H9 (cell line): ENCODE measurements around the gene SLC49A4. TPM values are rescaled to one million over a fixed set of nuclear protein-coding genes. Genes with fewer than 3 reads are reported as not detected.

Experiments
- DNase-seq: peaks from one replicate; pipeline ENCODE4 v3.0.0-alpha.2; 2017
- H2AFZ ChIP-seq: one replicate; pipeline ENCODE4 v1.6.1; 2013; ENCODE audit warnings: mild to moderate bottlenecking, low read length, control low read depth, moderate library complexity
- H2AK5ac ChIP-seq: 2 replicates; pipeline ENCODE4 v1.6.1; 2013; ENCODE audit warnings: low read length, control low read depth, mixed read lengths; ENCODE audit not compliant: insufficient read length
- H2BK120ac ChIP-seq: one replicate; pipeline ENCODE4 v1.6.1; 2013; ENCODE audit warnings: low read depth, mild to moderate bottlenecking, low read length, control low read depth, inconsistent platforms; ENCODE audit not compliant: poor library complexity, severe bottlenecking
- H2BK12ac ChIP-seq: 2 replicates; pipeline ENCODE4 v1.6.1; 2013; ENCODE audit warnings: low read length, control low read depth, mixed read lengths, low read depth; ENCODE audit not compliant: insufficient read length
- H2BK15ac ChIP-seq: 2 replicates; pipeline ENCODE4 v1.6.1; 2013; ENCODE audit warnings: low read depth, low read length, control low read depth
- H2BK20ac ChIP-seq: one replicate; pipeline ENCODE4 v1.6.1; 2013; ENCODE audit warnings: low read depth, mild to moderate bottlenecking, low read length, control low read depth, inconsistent platforms; ENCODE audit not compliant: poor library complexity, severe bottlenecking
- H2BK5ac ChIP-seq: 2 replicates; pipeline ENCODE4 v1.6.1; 2013; ENCODE audit warnings: low read length, control low read depth, mixed read lengths; ENCODE audit not compliant: insufficient read length
- H3K14ac ChIP-seq: 2 replicates; pipeline ENCODE4 v1.6.1; 2013; ENCODE audit warnings: low read length, control low read depth; ENCODE audit not compliant: insufficient read depth
- H3K18ac ChIP-seq: 2 replicates; pipeline ENCODE4 v1.6.1; 2013; ENCODE audit warnings: low read depth, mild to moderate bottlenecking, mixed read lengths, low read length, control low read depth; ENCODE audit not compliant: insufficient read length
- H3K23ac ChIP-seq: 2 replicates; pipeline ENCODE4 v1.6.1; 2013; ENCODE audit warnings: low read length, control low read depth, mixed read lengths, low read depth; ENCODE audit not compliant: insufficient read length
- H3K23me2 ChIP-seq: 2 replicates; pipeline ENCODE4 v1.6.1; 2013; ENCODE audit warnings: low read depth, mild to moderate bottlenecking, mixed read lengths, low read length, control low read depth; ENCODE audit not compliant: insufficient read length, poor library complexity, severe bottlenecking
- H3K27ac ChIP-seq: 2 replicates; pipeline ENCODE4 v1.5.1; 2013; ENCODE audit warnings: low read length, control low read depth, mixed read lengths, low read depth; ENCODE audit not compliant: insufficient read length
- H3K27me3 ChIP-seq: 2 replicates; pipeline ENCODE4 v1.6.1; 2013; ENCODE audit warnings: low read length, control low read depth, inconsistent platforms; ENCODE audit not compliant: insufficient read depth
- H3K4ac ChIP-seq: 2 replicates; pipeline ENCODE4 v1.6.1; 2013; ENCODE audit warnings: low read depth, mild to moderate bottlenecking, control low read depth, inconsistent platforms, low read length, moderate library complexity
- H3K4me1 ChIP-seq: 2 replicates; pipeline ENCODE4 v1.6.1; 2013; ENCODE audit warnings: low read length, control low read depth, inconsistent platforms; ENCODE audit not compliant: insufficient read depth
- H3K4me2 ChIP-seq: 2 replicates; pipeline ENCODE4 v1.6.1; 2013; ENCODE audit warnings: low read length, control low read depth, mixed read lengths; ENCODE audit not compliant: insufficient read length, insufficient read depth
- H3K56ac ChIP-seq: 2 replicates; pipeline ENCODE4 v1.6.1; 2013; ENCODE audit warnings: low read depth, mild to moderate bottlenecking, mixed read lengths, low read length, control low read depth; ENCODE audit not compliant: insufficient read length
- H3K79me1 ChIP-seq: 2 replicates; pipeline ENCODE4 v1.6.1; 2013; ENCODE audit warnings: low read depth, mild to moderate bottlenecking, moderate library complexity, low read length, control low read depth, inconsistent platforms; ENCODE audit not compliant: insufficient read depth, poor library complexity, severe bottlenecking
- H3K79me2 ChIP-seq: 2 replicates; pipeline ENCODE4 v1.6.1; 2013; ENCODE audit warnings: low read length, control low read depth, inconsistent platforms; ENCODE audit not compliant: insufficient read depth
- H3K9ac ChIP-seq: 2 replicates; pipeline ENCODE4 v1.6.1; 2013; ENCODE audit warnings: low read length, control low read depth, mixed read lengths; ENCODE audit not compliant: insufficient read length; ENCODE audit errors: extremely low read depth
- H3K9me3 ChIP-seq: one replicate; pipeline ENCODE4 v1.6.1; 2013; ENCODE audit warnings: low read depth, low read length, inconsistent platforms; ENCODE audit not compliant: control insufficient read depth
- H3T11ph ChIP-seq: one replicate; pipeline ENCODE4 v1.6.1; 2013; ENCODE audit warnings: mild to moderate bottlenecking, low read length, control low read depth, inconsistent platforms
- H4K20me1 ChIP-seq: one replicate; pipeline ENCODE4 v1.6.1; 2013; ENCODE audit not compliant: control insufficient read depth, insufficient read length, insufficient read depth
- H4K5ac ChIP-seq: 2 replicates; pipeline ENCODE4 v1.6.1; 2013; ENCODE audit warnings: low read depth, mild to moderate bottlenecking, mixed read lengths, low read length, control low read depth; ENCODE audit not compliant: insufficient read length
- H4K8ac ChIP-seq: replicated peaks from 2 replicates; pipeline ENCODE4 v1.6.1; 2013; ENCODE audit warnings: low read length, control low read depth, mixed read lengths, low read depth; ENCODE audit not compliant: insufficient read length
- H4K91ac ChIP-seq: 2 replicates; pipeline ENCODE4 v1.6.1; 2013; ENCODE audit warnings: low read depth, mild to moderate bottlenecking, moderate library complexity, mixed read lengths, low read length, control low read depth; ENCODE audit not compliant: insufficient read length
- H3K27ac Mint-ChIP-seq, 3 experiments: 2 replicates in 2 of 3; 3 replicates in 1 of 3; pipeline ENCODE4 v1.8.0; 2020 to 2021; ENCODE audit warnings: mixed read lengths in 3 of 3, mild to moderate bottlenecking in 1 of 3, moderate library complexity in 1 of 3
- H3K27me3 Mint-ChIP-seq: 2 replicates; pipeline ENCODE4 v1.8.0; 2021; ENCODE audit warnings: low read depth, mild to moderate bottlenecking, moderate library complexity, mixed read lengths
- H3K36me3 Mint-ChIP-seq, 3 experiments: 2 replicates in 2 of 3; 3 replicates in 1 of 3; pipeline ENCODE4 v1.8.0; 2020 to 2021; ENCODE audit warnings: low read depth in 3 of 3, mixed read lengths in 3 of 3; ENCODE audit not compliant: insufficient read depth in 1 of 3
- H3K4me1 Mint-ChIP-seq, 2 experiments: 2 replicates each; pipeline ENCODE4 v1.8.0; 2020; ENCODE audit warnings: mixed read lengths in 2 of 2
- H3K4me3 Mint-ChIP-seq, 2 experiments: 2 replicates in 1 of 2; 3 replicates in 1 of 2; pipeline ENCODE4 v1.8.0; 2020 to 2021; ENCODE audit warnings: mild to moderate bottlenecking in 2 of 2, mixed read lengths in 2 of 2, moderate library complexity in 1 of 2
- H3K9me3 Mint-ChIP-seq, 2 experiments: 2 replicates in 1 of 2; 3 replicates in 1 of 2; pipeline ENCODE4 v1.8.0; 2020; ENCODE audit warnings: mild to moderate bottlenecking in 2 of 2, mixed read lengths in 2 of 2, moderate library complexity in 1 of 2
- WGBS: extraction: QIAGEN DNeasy Blood & Tissue Kit; methylation state at CpG from one replicate; pipeline ENCODE4 v1.1.7; 2013; ENCODE audit warnings: missing lambda C conversion rate, low lambda C conversion rate, mixed read lengths; ENCODE audit not compliant: insufficient read length; ENCODE audit errors: extremely low coverage; 5-methylcytosine and 5-hydroxymethylcytosine counted together
- total RNA-seq: library from RNA; stranded (reverse); gene quantifications from 2 replicates; pipeline ENCODE4 v1.2.1, GENCODE V29; 2021
- TF ChIP-seq, protein P1 (sequence below): fragments of 200-600 bp; sonication (generic); conservative IDR thresholded peaks from 3 replicates; pipeline ENCODE4 v1.8.0; 2021; ENCODE audit warnings: antibody characterized with exemption, mild to moderate bottlenecking

Gene SLC49A4
- total RNA-seq, 1 experiment from 2014 or later: 10.7 TPM

DNA sequence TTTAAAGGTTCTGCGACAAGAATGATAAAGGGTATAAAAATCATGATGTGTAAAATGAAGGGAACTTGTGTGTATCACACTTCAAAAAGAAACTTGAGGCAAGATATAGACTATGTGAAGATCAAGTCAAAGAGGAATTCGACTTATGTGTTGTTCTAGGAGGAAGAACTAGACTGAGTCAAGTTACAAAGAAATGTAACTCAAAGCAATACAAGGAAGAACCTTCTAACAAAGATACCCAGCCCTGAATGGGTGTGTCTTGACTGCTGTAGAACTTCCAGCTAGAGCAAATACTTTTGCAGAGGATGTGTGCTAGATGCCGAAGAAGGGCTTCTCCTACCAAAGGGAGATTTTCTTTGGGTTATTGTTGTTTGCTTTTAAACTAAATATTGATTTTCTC is 2.4 kb downstream of the SLC49A4 start:
- Histone ChIP-seq H4K5ac (no peak overlapping the region), H4K8ac (no peak overlapping the region), H3K14ac (no peak overlapping the region), H3K27ac (no peak overlapping the region), H2BK120ac (no peak overlapping the region), H3K56ac (no peak overlapping the region), H3K4me2 (no peak overlapping the region), H3K79me1 (no peaks in the 10 kb centered on the region), H2BK12ac (no peak overlapping the region), H3T11ph (no peak overlapping the region), H3K9ac (no peak overlapping the region), H3K79me2 (peaks cover 2% of the 10 kb centered on the region; the same call in 1 of the 2 replicates), H3K9me3 (no peaks in the 10 kb centered on the region), H2BK5ac (no peak overlapping the region), H3K27me3 (peaks cover 4% of the 10 kb centered on the region; the same call in 1 of the 2 replicates), H4K91ac (no peak overlapping the region), H3K4ac (no peak overlapping the region), H2BK20ac (no peak overlapping the region), H2AK5ac (no peak overlapping the region), H3K23ac (no peak overlapping the region), H2BK15ac (no peak overlapping the region), H3K23me2 (peaks cover 6% of the 10 kb centered on the region), H3K18ac (no peak overlapping the region), H2AFZ (no peak overlapping the region), H4K20me1 (no peaks in the 10 kb centered on the region), H3K4me1 (no peaks in the 10 kb centered on the region)
- Mint-ChIP-seq H3K27me3 (peaks cover 15% of the 10 kb centered on the region), H3K9me3 (no peaks in the 10 kb centered on the region), H3K4me3 (no peak overlapping the region), H3K27ac (no peak overlapping the region), H3K36me3 (no peaks in the 10 kb centered on the region), H3K4me1 (peaks cover 20 to 22% of the 10 kb centered on the region in 2 experiments)
- no peak for DNase-seq
- WGBS: no CpG with 5 or more reads among the region's 3 CpGs
- TF ChIP-seq, protein P1, sequence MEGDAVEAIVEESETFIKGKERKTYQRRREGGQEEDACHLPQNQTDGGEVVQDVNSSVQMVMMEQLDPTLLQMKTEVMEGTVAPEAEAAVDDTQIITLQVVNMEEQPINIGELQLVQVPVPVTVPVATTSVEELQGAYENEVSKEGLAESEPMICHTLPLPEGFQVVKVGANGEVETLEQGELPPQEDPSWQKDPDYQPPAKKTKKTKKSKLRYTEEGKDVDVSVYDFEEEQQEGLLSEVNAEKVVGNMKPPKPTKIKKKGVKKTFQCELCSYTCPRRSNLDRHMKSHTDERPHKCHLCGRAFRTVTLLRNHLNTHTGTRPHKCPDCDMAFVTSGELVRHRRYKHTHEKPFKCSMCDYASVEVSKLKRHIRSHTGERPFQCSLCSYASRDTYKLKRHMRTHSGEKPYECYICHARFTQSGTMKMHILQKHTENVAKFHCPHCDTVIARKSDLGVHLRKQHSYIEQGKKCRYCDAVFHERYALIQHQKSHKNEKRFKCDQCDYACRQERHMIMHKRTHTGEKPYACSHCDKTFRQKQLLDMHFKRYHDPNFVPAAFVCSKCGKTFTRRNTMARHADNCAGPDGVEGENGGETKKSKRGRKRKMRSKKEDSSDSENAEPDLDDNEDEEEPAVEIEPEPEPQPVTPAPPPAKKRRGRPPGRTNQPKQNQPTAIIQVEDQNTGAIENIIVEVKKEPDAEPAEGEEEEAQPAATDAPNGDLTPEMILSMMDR: no peak
